ENCODE measurements around the gene GRM4. TPM values are rescaled to one million over a fixed set of nuclear protein-coding genes. Genes with fewer than 3 reads are reported as not detected.

Gene GRM4
- total RNA-seq, 1 donor from 2014 or later = not detected

DNA sequence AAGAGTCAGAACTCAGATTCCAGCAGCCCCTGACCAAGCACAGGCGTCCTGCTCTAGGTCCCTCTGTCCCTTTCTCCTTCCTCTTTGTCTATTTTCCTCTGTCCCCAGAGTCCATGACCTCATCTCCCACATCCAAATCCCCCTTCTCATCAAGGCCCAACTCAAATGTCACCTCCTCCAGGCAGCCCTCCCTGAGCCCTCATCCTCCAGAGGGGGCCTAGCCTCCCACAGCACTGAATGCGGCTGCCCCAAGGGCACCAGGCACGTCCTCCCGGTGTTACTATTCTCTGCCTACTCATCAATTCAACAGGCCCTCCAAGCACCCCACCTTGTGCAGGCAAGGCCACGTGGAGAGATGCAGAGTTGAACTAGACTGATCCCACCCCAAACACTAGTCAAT is 49.7 kb downstream of the GRM4 start:
- DNase-seq (ENCODE audit: low read depth) (no peak), FAIRE-seq (no peak)
- H3K27me3 ChIP-seq (ENCODE audit: control insufficient read depth, insufficient read depth, low read length) = peaks cover 4% of the 10 kb centered on the region
- no peaks in the 10 kb centered on the region for H3K36me3 ChIP-seq (ENCODE audit: control insufficient read depth, insufficient read depth, low read length)
- H3K4me3 ChIP-seq (ENCODE audit: low read depth, low read length) = no peak overlapping the region
- TF ChIP-seq, protein P1, sequence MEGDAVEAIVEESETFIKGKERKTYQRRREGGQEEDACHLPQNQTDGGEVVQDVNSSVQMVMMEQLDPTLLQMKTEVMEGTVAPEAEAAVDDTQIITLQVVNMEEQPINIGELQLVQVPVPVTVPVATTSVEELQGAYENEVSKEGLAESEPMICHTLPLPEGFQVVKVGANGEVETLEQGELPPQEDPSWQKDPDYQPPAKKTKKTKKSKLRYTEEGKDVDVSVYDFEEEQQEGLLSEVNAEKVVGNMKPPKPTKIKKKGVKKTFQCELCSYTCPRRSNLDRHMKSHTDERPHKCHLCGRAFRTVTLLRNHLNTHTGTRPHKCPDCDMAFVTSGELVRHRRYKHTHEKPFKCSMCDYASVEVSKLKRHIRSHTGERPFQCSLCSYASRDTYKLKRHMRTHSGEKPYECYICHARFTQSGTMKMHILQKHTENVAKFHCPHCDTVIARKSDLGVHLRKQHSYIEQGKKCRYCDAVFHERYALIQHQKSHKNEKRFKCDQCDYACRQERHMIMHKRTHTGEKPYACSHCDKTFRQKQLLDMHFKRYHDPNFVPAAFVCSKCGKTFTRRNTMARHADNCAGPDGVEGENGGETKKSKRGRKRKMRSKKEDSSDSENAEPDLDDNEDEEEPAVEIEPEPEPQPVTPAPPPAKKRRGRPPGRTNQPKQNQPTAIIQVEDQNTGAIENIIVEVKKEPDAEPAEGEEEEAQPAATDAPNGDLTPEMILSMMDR (IDR thresholded peaks at IDR 0.05; ENCODE audit: insufficient read depth, low read length, severe bottlenecking) = no peak

DNA sequence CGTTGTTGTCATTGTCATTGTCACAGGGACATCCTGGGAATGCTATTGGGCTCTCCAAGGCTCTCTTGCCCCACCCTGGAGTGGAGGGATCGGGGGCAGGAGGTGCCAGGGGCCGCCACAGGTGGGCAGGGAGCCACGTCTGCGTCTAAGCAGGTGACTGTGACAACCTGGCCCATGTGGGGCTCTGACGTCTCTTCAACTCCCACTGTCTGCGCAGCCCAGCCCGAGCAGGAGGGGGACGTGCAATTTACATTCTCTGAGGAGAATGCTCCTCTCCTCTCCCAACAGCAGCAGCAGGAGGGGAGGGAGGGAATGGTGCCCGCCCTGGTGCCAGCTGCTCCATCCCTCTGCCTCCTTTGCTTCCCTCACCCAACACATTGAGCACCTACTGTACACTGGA is 50.1 kb downstream of the GRM4 start:
- H3K4me3 ChIP-seq (ENCODE audit: low read depth, low read length) = no peak overlapping the region
- FAIRE-seq (no peak), DNase-seq (ENCODE audit: low read depth) (no peak)
- TF ChIP-seq, protein P1 (IDR thresholded peaks at IDR 0.05; ENCODE audit: insufficient read depth, low read length, severe bottlenecking) = no peak
- peaks cover 4% of the 10 kb centered on the region for H3K27me3 ChIP-seq (ENCODE audit: control insufficient read depth, insufficient read depth, low read length)
- no peaks in the 10 kb centered on the region for H3K36me3 ChIP-seq (ENCODE audit: control insufficient read depth, insufficient read depth, low read length)

DNA sequence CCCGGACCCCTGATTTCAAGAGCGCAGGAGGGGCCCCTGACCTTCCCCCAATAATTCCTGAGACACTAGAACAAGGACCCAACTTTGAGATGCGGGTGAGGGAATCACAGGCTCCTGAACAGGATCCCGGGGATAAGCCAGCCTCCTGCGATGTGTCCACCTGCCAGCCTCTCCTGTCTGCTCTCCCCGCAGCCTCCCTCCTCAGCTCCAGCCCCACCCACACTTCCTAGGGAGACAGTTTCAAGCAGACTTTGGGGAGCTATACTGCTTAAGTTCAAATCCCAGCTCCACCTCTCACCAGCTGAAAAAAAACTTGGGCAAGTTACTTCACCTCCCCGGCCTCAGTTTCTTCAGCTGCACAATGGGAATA is 50.8 kb downstream of the GRM4 start:
- DNase-seq (ENCODE audit: low read depth) = no peak
- TF ChIP-seq, protein P1 (IDR thresholded peaks at IDR 0.05; ENCODE audit: insufficient read depth, low read length, severe bottlenecking) = no peak
- H3K27me3 ChIP-seq (ENCODE audit: control insufficient read depth, insufficient read depth, low read length) = peaks cover 4% of the 10 kb centered on the region
- no peaks in the 10 kb centered on the region for H3K36me3 ChIP-seq (ENCODE audit: control insufficient read depth, insufficient read depth, low read length)
- FAIRE-seq = no peak
- H3K4me3 ChIP-seq (ENCODE audit: low read depth, low read length) = no peak overlapping the region

DNA sequence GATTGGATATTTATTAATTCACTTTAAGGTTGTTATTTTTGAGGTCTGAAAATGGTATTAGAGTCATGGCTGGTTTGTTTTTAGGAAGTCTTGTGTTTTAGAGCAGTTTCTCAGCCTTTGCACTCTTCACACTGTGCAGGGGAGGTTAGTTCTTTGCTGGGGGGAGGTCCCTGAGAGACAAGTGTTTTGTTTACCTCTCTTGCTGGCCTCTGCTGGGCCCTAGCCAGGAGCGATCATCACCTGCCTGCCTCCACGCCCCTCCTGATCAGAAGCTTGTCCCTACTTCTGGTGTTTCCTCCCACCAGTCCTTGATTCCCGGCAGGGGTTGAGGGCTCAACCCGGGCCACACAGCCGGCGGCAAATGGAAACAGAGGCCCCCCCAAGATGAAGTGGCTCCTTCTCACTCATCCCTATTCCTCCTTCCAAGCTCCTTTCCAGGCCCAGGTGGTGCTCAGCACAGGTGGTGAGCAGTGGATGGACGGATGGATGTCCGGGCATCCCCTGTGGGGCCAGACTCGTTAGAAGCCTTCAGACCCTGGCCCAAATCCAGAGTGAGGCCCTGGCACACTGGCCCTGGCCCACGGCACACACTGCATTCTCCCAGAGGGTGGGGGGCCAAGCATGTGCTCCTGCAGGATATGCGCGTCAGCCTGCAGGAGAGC is 51.3 kb downstream of the GRM4 start:
- Histone ChIP-seq H3K27me3 (ENCODE audit: control insufficient read depth, insufficient read depth, low read length) (peaks cover 4% of the 10 kb centered on the region), H3K4me3 (ENCODE audit: low read depth, low read length) (no peak overlapping the region), H3K36me3 (ENCODE audit: control insufficient read depth, insufficient read depth, low read length) (no peaks in the 10 kb centered on the region)
- DNase-seq (ENCODE audit: low read depth) (no peak), FAIRE-seq (no peak)
- TF ChIP-seq, protein P1 (IDR thresholded peaks at IDR 0.05; ENCODE audit: insufficient read depth, low read length, severe bottlenecking) = no peak

DNA sequence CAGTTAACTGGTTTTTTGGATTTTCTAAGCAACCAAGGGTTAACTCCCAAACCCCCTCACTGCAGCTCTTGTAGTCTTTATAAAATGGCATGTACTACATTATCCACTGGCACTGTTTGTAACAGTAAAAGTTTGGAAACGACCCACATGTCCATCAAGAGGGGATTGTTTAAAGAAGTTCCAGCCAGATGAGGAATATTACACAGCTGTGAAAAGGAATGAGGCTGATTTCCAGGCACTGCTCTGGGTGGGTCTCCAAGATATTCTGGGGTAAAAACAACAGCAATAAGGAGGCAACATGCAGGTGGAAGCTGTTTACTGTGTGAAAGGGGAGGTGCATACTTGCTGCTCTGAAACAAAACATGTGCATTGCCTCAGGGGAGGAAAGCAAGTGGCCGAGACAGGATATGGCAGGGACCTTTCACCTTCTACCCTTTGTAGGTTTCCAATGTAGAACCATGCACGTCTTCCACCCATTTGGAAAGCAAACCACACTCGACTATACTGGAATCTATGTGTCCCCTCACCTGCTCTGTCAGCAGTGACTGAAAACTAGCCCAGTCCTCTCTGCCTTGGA is 51.9 kb downstream of the GRM4 start:
- DNase-seq (ENCODE audit: low read depth) (no peak), FAIRE-seq (no peak)
- no peaks in the 10 kb centered on the region for H3K36me3 ChIP-seq (ENCODE audit: control insufficient read depth, insufficient read depth, low read length)
- H3K27me3 ChIP-seq (ENCODE audit: control insufficient read depth, insufficient read depth, low read length) = peaks cover 4% of the 10 kb centered on the region
- H3K4me3 ChIP-seq (ENCODE audit: low read depth, low read length) = no peak overlapping the region
- TF ChIP-seq, protein P1 (IDR thresholded peaks at IDR 0.05; ENCODE audit: insufficient read depth, low read length, severe bottlenecking) = no peak

DNA sequence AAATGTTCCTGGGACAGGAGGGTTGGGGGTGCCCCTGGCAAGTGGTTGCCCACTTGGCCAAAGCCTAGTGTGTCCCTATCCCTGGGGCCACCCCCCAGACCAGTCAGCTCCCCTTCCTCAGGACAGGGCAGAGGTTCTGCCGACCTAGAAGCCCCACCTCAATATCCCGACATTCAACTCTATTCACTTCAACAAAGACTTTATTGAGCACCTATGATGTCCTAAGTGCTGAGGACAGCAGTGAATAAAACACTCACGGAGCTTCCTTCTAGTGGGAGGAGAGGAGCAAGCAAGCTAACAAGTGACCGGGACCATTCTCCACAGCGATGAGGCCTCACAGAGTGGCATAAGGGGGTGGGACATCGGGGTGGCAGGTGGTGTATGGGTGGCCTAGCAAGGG is 52.7 kb downstream of the GRM4 start:
- Histone ChIP-seq H3K36me3 (ENCODE audit: control insufficient read depth, insufficient read depth, low read length) (no peaks in the 10 kb centered on the region), H3K27me3 (ENCODE audit: control insufficient read depth, insufficient read depth, low read length) (peaks cover 4% of the 10 kb centered on the region), H3K4me3 (ENCODE audit: low read depth, low read length) (no peak overlapping the region)
- no peak for DNase-seq (ENCODE audit: low read depth)
- TF ChIP-seq, protein P1 (IDR thresholded peaks at IDR 0.05; ENCODE audit: insufficient read depth, low read length, severe bottlenecking) = no peak
- no peak for FAIRE-seq
